PFSK-1 (cell line): Measurements from ENCODE around the gene CCDC88C.

Source experiments
- SIN3A ChIP-seq: IDR thresholded peaks from 2 replicates; pipeline ENCODE4 v1.6.1; 2012; ENCODE audit warnings: mild to moderate bottlenecking, low read length, moderate library complexity, borderline replicate concordance; ENCODE audit not compliant: insufficient read depth
- TAF1 ChIP-seq: IDR thresholded peaks from 2 replicates; pipeline ENCODE4 v1.6.1; 2012; ENCODE audit warnings: low read length, control low read depth, borderline replicate concordance; ENCODE audit not compliant: insufficient read depth

DNA sequence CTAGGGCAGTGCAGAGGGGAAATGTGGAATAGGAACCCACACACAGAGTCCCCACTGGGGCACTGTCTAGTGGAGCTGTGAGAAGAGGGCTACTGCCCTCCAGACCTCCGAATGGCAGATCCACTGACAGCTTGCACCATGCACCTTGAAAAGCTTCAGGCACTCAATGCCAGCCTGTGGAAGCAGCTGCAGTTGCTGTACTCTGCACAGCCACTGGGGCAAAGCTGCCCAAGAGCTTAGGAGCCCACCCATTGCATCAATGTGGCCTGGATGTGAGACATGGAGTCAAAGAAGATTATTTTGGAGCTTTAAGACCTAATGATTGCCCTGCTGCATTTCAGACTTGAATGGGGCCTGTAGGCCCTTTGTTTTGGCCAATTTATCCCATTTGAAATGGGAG is 21.7 kb upstream of the CCDC88C start:
- TF ChIP-seq TAF1: no peak
- TF ChIP-seq SIN3A: no peak
